Ascending aorta (tissue), 2 donors: Measurements from ENCODE around the gene PRKAG3. TPM values are rescaled to one million over a fixed set of nuclear protein-coding genes. Genes with fewer than 3 reads are reported as not detected.

Experiments
- DNase-seq, 2 donors: peaks; one replicate each; pipeline ENCODE4 v3.0.0-alpha.2; 2019; ENCODE audit warnings: low spot score in 2 of 2
- H3K27ac ChIP-seq, 2 donors: fragments of 200-600 bp; sonication (generic); one replicate each; pipeline ENCODE4 v1.5.1; 2016 to 2017; ENCODE audit warnings: mild to moderate bottlenecking in 1 of 2
- H3K27me3 ChIP-seq: fragments of 200-600 bp; sonication (generic); one replicate; pipeline ENCODE4 v1.5.1; 2017
- H3K36me3 ChIP-seq, 2 donors: fragments of 200-600 bp; sonication (generic); one replicate each; pipeline ENCODE4 v1.5.1; 2016
- H3K4me1 ChIP-seq, 2 donors: fragments of 200-600 bp; sonication (generic); one replicate each; pipeline ENCODE4 v1.5.1; 2016 to 2017; ENCODE audit warnings: mild to moderate bottlenecking in 1 of 2
- H3K4me3 ChIP-seq, 2 donors: fragments of 200-600 bp; sonication (generic); one replicate each; pipeline ENCODE4 v1.5.1; 2016 to 2017; ENCODE audit warnings: mild to moderate bottlenecking in 1 of 2
- H3K9me3 ChIP-seq, 2 donors: fragments of 200-600 bp; sonication (generic); one replicate each; pipeline ENCODE4 v1.5.1; 2016
- intact Hi-C: fragments of 100-400 bp; cut with DNase I; formaldehyde crosslinking; loops from one replicate; pipeline ENCODE4 v1.15.1; 2023
- total RNA-seq: library from RNA; depleted of rRNA; stranded (reverse); fragments of >200 nt; gene quantifications from one replicate; pipeline ENCODE4 v1.1.0, GENCODE V29; 2016
- TF ChIP-seq, protein P1 (sequence below), 3 experiments: fragments of 200-600 bp in 2 of 3; fragments of 450-650 bp in 1 of 3; sonication (generic) in 2 of 3; IDR thresholded peaks; one replicate each; pipeline ENCODE4 v1.5.1; 2016 to 2019; ENCODE audit warnings: antibody characterized with exemption in 3 of 3, mild to moderate bottlenecking in 1 of 3, moderate library complexity in 1 of 3

PRKAG3 gene
- total RNA-seq, 1 donor from 2014 or later = not detected

DNA sequence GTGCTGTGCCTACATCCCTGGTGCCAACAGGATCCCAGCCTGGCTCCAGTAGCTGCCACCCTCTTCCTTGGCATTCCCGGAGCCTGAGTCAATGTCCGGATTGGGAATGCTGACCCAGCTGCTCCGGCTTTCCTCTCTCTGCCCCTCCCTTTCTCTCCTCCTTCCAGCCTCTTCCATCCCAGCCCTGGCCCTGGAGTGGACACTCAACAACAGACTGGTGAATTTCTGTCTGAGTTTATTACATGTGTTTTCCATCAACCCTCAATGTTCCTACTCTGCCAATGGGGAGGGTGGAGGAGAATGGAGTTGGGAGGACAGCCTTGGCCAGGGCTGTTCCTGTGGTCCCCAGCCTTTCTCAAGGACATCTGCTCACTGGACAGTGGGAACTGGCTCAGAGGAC, 917 bp upstream of the PRKAG3 start:
- TF ChIP-seq, protein P1, sequence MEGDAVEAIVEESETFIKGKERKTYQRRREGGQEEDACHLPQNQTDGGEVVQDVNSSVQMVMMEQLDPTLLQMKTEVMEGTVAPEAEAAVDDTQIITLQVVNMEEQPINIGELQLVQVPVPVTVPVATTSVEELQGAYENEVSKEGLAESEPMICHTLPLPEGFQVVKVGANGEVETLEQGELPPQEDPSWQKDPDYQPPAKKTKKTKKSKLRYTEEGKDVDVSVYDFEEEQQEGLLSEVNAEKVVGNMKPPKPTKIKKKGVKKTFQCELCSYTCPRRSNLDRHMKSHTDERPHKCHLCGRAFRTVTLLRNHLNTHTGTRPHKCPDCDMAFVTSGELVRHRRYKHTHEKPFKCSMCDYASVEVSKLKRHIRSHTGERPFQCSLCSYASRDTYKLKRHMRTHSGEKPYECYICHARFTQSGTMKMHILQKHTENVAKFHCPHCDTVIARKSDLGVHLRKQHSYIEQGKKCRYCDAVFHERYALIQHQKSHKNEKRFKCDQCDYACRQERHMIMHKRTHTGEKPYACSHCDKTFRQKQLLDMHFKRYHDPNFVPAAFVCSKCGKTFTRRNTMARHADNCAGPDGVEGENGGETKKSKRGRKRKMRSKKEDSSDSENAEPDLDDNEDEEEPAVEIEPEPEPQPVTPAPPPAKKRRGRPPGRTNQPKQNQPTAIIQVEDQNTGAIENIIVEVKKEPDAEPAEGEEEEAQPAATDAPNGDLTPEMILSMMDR (IDR thresholded peaks at IDR 0.05) = no peak
- H3K4me3 ChIP-seq = no peak overlapping the region
- peak overlapping the region; percentile 80 to 83 for H3K27ac ChIP-seq
- intact Hi-C loops = loop anchor here (1.0 to 5.0 kb wide), 3 partner anchors 26 to 120 kb away; partner anchors contain the start of gene TTLL4
- H3K4me1 ChIP-seq = peaks cover 8 to 29% of the 10 kb centered on the region in 2 donors
- no peaks in the 10 kb centered on the region for H3K36me3 ChIP-seq
- no peaks in the 10 kb centered on the region for H3K27me3 ChIP-seq
- peak; percentile 39 to 87 for DNase-seq
- H3K9me3 ChIP-seq = no peaks in the 10 kb centered on the region

DNA sequence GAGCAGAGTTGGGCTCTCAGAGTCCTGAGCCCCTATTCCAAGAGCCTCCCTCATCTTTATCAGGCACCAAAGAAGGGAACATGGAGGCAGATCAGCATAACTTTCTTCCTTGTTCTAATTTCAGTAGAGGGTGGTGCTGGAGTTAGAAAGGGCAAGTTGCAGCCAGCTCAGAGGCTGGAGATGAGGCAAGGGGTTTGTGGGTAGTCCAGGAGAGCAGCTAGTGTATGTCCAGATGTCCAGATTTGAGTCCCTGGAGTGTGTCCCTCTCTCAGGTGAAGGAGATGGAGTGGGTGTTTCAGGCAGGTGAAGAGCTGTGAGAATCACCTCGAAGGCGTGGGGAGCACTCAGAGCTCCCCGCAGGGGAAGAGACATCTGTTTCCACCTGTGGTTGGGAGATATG, 478 bp upstream of the PRKAG3 start:
- peaks cover 8 to 29% of the 10 kb centered on the region in 2 donors for H3K4me1 ChIP-seq
- no peaks in the 10 kb centered on the region for H3K9me3 ChIP-seq
- no peak for DNase-seq
- no peaks in the 10 kb centered on the region for H3K36me3 ChIP-seq
- intact Hi-C loops = loop anchor here (1.0 to 5.0 kb wide), 3 partner anchors 26 to 120 kb away; partner anchors contain the start of gene TTLL4
- no peaks in the 10 kb centered on the region for H3K27me3 ChIP-seq
- TF ChIP-seq, protein P1 (IDR thresholded peaks at IDR 0.05) = no peak
- peak overlapping the region; percentile 80 to 83 for H3K27ac ChIP-seq
- no peak overlapping the region for H3K4me3 ChIP-seq

DNA sequence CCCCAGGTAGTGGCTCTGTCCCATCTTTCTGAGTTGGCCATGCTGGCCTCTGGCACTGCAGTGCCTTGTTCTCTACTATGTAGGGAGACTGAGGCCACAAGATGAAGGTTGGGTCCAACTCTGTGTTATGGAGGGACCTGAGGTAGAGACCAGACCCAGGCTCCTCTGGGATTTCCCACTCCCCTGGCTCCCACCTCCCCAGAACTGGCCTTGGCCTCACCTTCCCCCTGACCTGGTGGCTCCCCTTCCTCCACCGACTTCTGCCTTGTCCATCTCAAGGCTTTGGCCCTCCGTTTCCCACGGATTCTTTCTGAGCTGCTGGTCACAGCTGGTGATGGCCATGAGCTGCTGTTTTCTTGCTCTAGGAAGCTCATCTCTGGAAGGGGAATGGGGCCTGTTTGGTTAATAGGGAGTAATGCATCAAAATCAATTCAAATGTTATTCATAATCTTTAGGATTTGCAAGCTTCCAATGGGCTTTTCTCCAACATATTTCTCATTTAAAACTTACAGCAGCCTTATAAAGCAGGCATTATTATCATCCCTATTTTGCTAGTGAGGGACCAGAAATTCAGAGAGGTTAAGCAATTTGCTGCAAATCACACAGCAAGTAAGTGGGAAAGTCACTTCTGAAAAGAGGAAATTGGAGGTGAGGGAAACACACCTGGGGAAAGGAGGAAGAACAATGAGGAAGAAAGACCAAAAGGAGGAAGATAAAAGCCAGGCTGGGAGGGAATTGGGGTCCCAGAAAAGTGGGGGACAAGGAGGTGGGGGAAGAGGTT, 887 bp downstream of the PRKAG3 start:
- H3K9me3 ChIP-seq = no peaks in the 10 kb centered on the region
- TF ChIP-seq, protein P1 (IDR thresholded peaks at IDR 0.05) = no peak
- H3K27ac ChIP-seq = peak overlapping the region; percentile 80 to 83
- intact Hi-C loops = loop anchor here (5.0 kb wide), 2 partner anchors 98 to 118 kb away; partner anchors contain the start of gene TTLL4
- peaks cover 8 to 29% of the 10 kb centered on the region in 2 donors for H3K4me1 ChIP-seq
- peak in 1 of 2 donors; percentile 16 for DNase-seq
- H3K27me3 ChIP-seq = no peaks in the 10 kb centered on the region
- no peaks in the 10 kb centered on the region for H3K36me3 ChIP-seq
- no peak overlapping the region for H3K4me3 ChIP-seq

DNA sequence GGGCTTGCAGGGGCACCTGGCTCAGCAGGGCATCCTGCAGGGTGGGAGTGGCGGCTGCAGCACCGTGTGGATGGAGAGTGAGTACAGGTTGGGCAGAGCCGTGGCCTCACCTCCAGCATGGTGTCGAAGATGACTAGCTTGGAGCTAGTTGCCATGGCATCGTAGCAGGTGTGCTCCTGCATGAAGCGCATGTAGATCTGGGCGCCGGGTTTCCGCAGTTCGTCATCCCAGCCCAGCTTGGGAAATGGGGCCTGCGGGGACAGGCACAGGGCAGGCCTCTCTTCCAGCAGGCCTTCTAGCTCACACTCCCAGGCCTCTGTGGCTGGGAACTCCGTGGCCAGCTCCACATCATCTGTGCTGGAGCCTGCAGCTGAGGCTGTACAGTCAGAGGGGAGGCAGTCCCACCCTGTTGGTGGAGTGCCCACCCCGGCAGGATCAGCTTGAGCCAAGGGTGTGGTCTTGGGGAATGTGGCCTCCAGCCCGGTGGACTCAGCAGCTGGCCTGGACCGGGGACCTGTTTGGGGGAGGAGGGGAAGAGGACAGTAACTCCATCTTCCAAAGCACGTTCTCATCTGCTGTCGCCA, 1.6 kb downstream of the PRKAG3 start:
- Histone ChIP-seq H3K4me3 (no peak overlapping the region), H3K27ac (peak overlapping the region; percentile 80 to 83), H3K9me3 (no peaks in the 10 kb centered on the region), H3K27me3 (no peaks in the 10 kb centered on the region), H3K36me3 (no peaks in the 10 kb centered on the region), H3K4me1 (peaks cover 8 to 29% of the 10 kb centered on the region in 2 donors)
- TF ChIP-seq, protein P1 (IDR thresholded peaks at IDR 0.05) = no peak
- intact Hi-C loops = loop anchor here (5.0 kb wide), 2 partner anchors 98 to 118 kb away; partner anchors contain the start of gene TTLL4
- peak in 1 of 2 donors; percentile 78 for DNase-seq

DNA sequence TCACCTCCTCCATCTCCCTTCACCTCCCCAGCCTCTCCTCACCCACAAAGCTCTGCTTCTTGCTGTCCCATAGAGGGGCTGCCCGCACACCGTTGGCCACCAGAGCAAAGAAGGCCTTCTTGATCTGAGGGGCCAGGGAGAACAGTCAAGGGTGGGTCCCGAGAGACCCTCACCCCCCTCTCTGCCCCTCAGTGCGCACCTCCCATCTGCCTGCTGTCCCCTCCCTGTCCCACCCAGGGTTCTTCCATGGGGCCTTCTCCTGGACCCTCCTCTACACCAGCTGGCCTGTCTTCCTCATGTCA, 3.2 kb downstream of the PRKAG3 start:
- no peaks in the 10 kb centered on the region for H3K27me3 ChIP-seq
- no peaks in the 10 kb centered on the region for H3K9me3 ChIP-seq
- H3K4me3 ChIP-seq = no peak overlapping the region
- TF ChIP-seq, protein P1 (IDR thresholded peaks at IDR 0.05) = no peak
- peaks cover 8 to 29% of the 10 kb centered on the region in 2 donors for H3K4me1 ChIP-seq
- no peaks in the 10 kb centered on the region for H3K36me3 ChIP-seq
- intact Hi-C loops = no loop called here
- no peak overlapping the region for H3K27ac ChIP-seq
- DNase-seq = no peak
